ENCODE results near the gene JARID2. TPM values are rescaled to one million over a fixed set of nuclear protein-coding genes. Genes with fewer than 3 reads are reported as not detected.

Gene JARID2
- total RNA-seq, 1 donor from 2014 or later, result 38.9 TPM

DNA sequence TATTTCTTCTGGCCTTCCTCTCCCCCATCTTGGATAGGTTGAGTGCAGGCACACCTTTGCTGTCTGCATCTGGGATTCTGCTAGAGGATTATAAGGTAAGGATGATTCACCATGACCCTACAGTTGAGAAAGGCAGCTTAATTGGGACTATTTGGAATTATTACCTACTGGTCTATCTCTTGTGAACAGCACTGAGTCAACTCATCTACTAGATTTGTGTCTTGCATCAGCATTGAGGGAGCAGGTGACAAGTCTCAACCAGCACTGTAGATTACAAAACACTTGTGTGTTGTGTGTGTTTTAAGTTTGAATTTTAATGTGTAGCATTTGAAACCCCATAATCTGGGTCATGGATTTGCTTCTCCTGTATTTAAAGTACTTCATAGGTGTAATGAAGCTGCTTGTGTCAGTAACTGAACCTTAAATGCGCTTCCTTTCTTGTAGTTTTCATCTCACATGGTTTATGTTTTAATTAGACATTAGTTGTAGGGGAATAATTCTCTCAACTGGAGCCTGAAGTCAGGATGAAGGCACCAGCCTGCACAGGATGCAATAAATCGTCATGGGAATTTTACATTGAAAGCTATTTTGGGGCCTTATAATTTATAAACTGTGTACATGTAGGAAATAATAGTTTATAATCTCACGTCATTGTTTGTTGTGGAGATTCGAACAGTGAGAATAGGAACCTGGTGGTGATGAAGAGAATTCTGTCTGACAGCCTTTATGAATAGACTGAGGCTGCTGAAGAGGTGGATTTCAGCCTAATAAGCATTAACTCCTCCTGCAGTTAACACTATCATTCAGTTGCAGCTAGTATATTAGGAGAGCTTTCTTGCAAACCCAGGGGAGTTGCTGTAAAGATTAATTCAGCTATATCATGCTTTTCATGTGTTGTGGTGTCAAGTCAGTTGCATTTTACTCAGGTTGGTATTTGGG lies 125.1 kb downstream of the JARID2 start:
- Histone ChIP-seq H3F3A (ENCODE audit: low read depth) (no peaks in the 10 kb centered on the region), H3K27me3 (no peaks in the 10 kb centered on the region), H3K4me2 (no peak overlapping the region), H4K20me1 (ENCODE audit: low read depth) (peaks cover 83% of the 10 kb centered on the region), H3K9ac (no peak overlapping the region), H2AFZ (replicated peaks) (no peak overlapping the region), H3K4me3 (no peak overlapping the region), H3K27ac (no peak overlapping the region), H3K4me1 (peaks cover 15% of the 10 kb centered on the region), H3K9me3 (ENCODE audit: low read depth) (no peaks in the 10 kb centered on the region), H3K36me3 (no peaks in the 10 kb centered on the region), H3K79me2 (ENCODE audit: low read depth) (peaks cover 100% of the 10 kb centered on the region)
- Mint-ChIP-seq H3K27me3 (ENCODE audit: insufficient read depth, low read depth) (peaks cover 2% of the 10 kb centered on the region), H3K27ac (no peak overlapping the region), H3K4me3 (no peak overlapping the region), H3K36me3 (peaks cover 22% of the 10 kb centered on the region), H3K4me1 (peaks cover 60% of the 10 kb centered on the region), H3K9me3 (peaks cover 7% of the 10 kb centered on the region)
- TF ChIP-seq, protein P1, sequence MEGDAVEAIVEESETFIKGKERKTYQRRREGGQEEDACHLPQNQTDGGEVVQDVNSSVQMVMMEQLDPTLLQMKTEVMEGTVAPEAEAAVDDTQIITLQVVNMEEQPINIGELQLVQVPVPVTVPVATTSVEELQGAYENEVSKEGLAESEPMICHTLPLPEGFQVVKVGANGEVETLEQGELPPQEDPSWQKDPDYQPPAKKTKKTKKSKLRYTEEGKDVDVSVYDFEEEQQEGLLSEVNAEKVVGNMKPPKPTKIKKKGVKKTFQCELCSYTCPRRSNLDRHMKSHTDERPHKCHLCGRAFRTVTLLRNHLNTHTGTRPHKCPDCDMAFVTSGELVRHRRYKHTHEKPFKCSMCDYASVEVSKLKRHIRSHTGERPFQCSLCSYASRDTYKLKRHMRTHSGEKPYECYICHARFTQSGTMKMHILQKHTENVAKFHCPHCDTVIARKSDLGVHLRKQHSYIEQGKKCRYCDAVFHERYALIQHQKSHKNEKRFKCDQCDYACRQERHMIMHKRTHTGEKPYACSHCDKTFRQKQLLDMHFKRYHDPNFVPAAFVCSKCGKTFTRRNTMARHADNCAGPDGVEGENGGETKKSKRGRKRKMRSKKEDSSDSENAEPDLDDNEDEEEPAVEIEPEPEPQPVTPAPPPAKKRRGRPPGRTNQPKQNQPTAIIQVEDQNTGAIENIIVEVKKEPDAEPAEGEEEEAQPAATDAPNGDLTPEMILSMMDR (IDR thresholded peaks at IDR 0.05), result no peak
- TF ChIP-seq EZH2 (IDR thresholded peaks at IDR 0.05) (no peak), EZH2phosphoT487 (IDR thresholded peaks at IDR 0.05) (no peak)
- no peak for DNase-seq (ENCODE audit: low spot score)

DNA sequence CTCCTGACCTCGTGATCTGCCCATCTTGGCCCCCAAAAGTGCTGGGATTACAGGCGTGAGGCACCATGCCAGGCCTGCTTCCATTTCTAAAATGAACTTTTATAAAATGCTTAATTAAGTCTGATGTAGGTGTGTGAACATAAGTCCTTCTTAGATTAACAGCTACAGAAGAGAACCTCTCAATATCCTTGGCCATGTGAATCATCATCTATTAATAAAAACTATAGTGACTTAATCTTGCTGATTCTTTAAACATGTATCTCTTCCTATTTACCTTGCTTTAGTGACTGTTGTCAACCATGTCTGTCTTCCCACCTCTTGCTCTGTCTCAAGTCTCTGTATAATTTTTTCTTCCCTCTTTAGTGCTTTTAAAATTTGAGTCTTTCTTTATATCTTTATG lies 127.1 kb downstream of the JARID2 start:
- H3K79me2 ChIP-seq (ENCODE audit: low read depth), result peaks cover 100% of the 10 kb centered on the region
- no peaks in the 10 kb centered on the region for H3F3A ChIP-seq (ENCODE audit: low read depth)
- H4K20me1 ChIP-seq (ENCODE audit: low read depth), result peaks cover 67% of the 10 kb centered on the region
- H3K9me3 Mint-ChIP-seq, result peaks cover 10% of the 10 kb centered on the region
- H3K36me3 Mint-ChIP-seq, result peaks cover 24% of the 10 kb centered on the region
- H3K4me3 Mint-ChIP-seq, result no peak overlapping the region
- H3K4me1 ChIP-seq, result peaks cover 13% of the 10 kb centered on the region
- TF ChIP-seq EZH2phosphoT487 (IDR thresholded peaks at IDR 0.05) (no peak), EZH2 (IDR thresholded peaks at IDR 0.05) (no peak)
- TF ChIP-seq, protein P1 (IDR thresholded peaks at IDR 0.05), result no peak
- no peak overlapping the region for H3K4me2 ChIP-seq
- no peak overlapping the region for H3K27ac Mint-ChIP-seq
- peaks cover 5% of the 10 kb centered on the region for H3K27me3 Mint-ChIP-seq (ENCODE audit: insufficient read depth, low read depth)
- peaks cover 45% of the 10 kb centered on the region for H3K4me1 Mint-ChIP-seq
- no peak overlapping the region for H2AFZ ChIP-seq (replicated peaks)
- no peaks in the 10 kb centered on the region for H3K9me3 ChIP-seq (ENCODE audit: low read depth)
- no peaks in the 10 kb centered on the region for H3K36me3 ChIP-seq
- no peak for DNase-seq (ENCODE audit: low spot score)
- no peaks in the 10 kb centered on the region for H3K27me3 ChIP-seq
- H3K27ac ChIP-seq, result no peak overlapping the region
- H3K4me3 ChIP-seq, result no peak overlapping the region
- no peak overlapping the region for H3K9ac ChIP-seq

DNA sequence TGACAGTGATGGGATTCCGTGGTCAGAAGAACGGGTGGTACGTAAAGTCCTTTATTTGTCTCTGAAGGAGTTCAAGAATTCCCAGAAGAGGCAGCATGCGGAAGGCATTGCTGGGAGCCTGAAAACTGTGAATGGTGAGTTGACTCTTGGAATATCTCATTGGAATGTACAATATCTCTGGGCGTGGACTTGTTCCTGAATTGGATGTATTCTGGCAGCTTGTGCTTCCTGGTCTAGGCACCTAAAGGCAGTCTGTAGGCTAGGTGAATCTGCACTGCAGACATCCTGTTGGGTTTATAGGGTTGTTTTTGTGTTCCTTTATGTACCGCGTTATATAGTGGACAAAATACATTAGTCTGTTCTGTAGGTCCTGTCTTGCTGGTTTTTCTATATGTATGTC lies 128.2 kb downstream of the JARID2 start:
- Mint-ChIP-seq H3K36me3 (peaks cover 16% of the 10 kb centered on the region), H3K27ac (no peak overlapping the region), H3K4me1 (peaks cover 47% of the 10 kb centered on the region), H3K27me3 (ENCODE audit: insufficient read depth, low read depth) (peaks cover 3% of the 10 kb centered on the region), H3K9me3 (peaks cover 3% of the 10 kb centered on the region), H3K4me3 (no peak overlapping the region)
- peaks cover 73% of the 10 kb centered on the region for H4K20me1 ChIP-seq (ENCODE audit: low read depth)
- H3K4me2 ChIP-seq, result no peak overlapping the region
- peaks cover 100% of the 10 kb centered on the region for H3K79me2 ChIP-seq (ENCODE audit: low read depth)
- H3K9me3 ChIP-seq (ENCODE audit: low read depth), result no peaks in the 10 kb centered on the region
- no peak overlapping the region for H3K4me3 ChIP-seq
- H3K9ac ChIP-seq, result no peak overlapping the region
- no peak overlapping the region for H2AFZ ChIP-seq (replicated peaks)
- TF ChIP-seq, protein P1 (IDR thresholded peaks at IDR 0.05), result no peak
- TF ChIP-seq EZH2phosphoT487 (IDR thresholded peaks at IDR 0.05) (no peak), EZH2 (IDR thresholded peaks at IDR 0.05) (no peak)
- H3K27me3 ChIP-seq, result no peaks in the 10 kb centered on the region
- DNase-seq (ENCODE audit: low spot score), result no peak
- H3F3A ChIP-seq (ENCODE audit: low read depth), result no peaks in the 10 kb centered on the region
- no peak overlapping the region for H3K27ac ChIP-seq
- H3K4me1 ChIP-seq, result peaks cover 16% of the 10 kb centered on the region
- H3K36me3 ChIP-seq, result no peaks in the 10 kb centered on the region
